H1 (cell line): ENCODE measurements around the gene JAKMIP1. TPM values are rescaled to one million over a fixed set of nuclear protein-coding genes. Genes with fewer than 3 reads are reported as not detected.

Experiments used
- CTCF ChIA-PET: fragments of 300-600 bp; sonication (Branson Sonifier 250); formaldehyde crosslinking; loops from one replicate; lab custom pipeline; 2021; ENCODE audit not compliant: partially characterized antibody; lab: Charles Lee
- POLR2A ChIA-PET: fragments of 300-600 bp; sonication (Branson Sonifier 250); formaldehyde crosslinking; loops from one replicate; lab custom pipeline; 2021; ENCODE audit warnings: inconsistent platforms; ENCODE audit not compliant: partially characterized antibody; lab: Charles Lee
- DNase-seq, 2 experiments: peaks; one replicate each; pipeline versions ENCODE4 v3.0.0 to v3.0.0-alpha.2; 2010 to 2022; ENCODE audit warnings: low spot score in 2 of 2, low read depth in 1 of 2, mixed read lengths in 1 of 2
- FAIRE-seq: peaks from 2 replicates; lab custom pipeline; 2011; peaks lifted over from hg19 to GRCh38; lab: Jason Lieb, UNC
- H2AFZ ChIP-seq: 2 replicates; pipeline ENCODE4 v1.8.1; 2012; ENCODE audit warnings: low read length, inconsistent platforms
- H2AK5ac ChIP-seq: 2 replicates; pipeline ENCODE4 v1.6.1; 2013; ENCODE audit warnings: low read depth, low read length
- H2BK120ac ChIP-seq: replicated peaks from 2 replicates; pipeline ENCODE3; 2013; ENCODE audit warnings: low read depth, low read length, inconsistent platforms
- H2BK12ac ChIP-seq: 2 replicates; pipeline ENCODE4 v1.6.1; 2013; ENCODE audit warnings: low read depth, low read length
- H2BK15ac ChIP-seq: 2 replicates; pipeline ENCODE4 v1.6.1; 2013; ENCODE audit warnings: low read length
- H2BK20ac ChIP-seq: 2 replicates; pipeline ENCODE4 v1.6.1; 2013; ENCODE audit warnings: low read length
- H2BK5ac ChIP-seq: 2 replicates; pipeline ENCODE4 v1.6.1; 2013; ENCODE audit warnings: low read depth, low read length
- H3K14ac ChIP-seq: 2 replicates; pipeline ENCODE4 v1.6.1; 2013; ENCODE audit warnings: inconsistent platforms; ENCODE audit not compliant: insufficient read length
- H3K18ac ChIP-seq: 2 replicates; pipeline ENCODE4 v1.6.1; 2013; ENCODE audit warnings: low read length; ENCODE audit errors: extremely low read depth
- H3K23ac ChIP-seq: 2 replicates; pipeline ENCODE4 v1.6.1; 2013; ENCODE audit warnings: inconsistent platforms; ENCODE audit not compliant: insufficient read length
- H3K23me2 ChIP-seq: 2 replicates; pipeline ENCODE4 v1.6.1; 2013; ENCODE audit warnings: low read depth, low read length
- H3K27ac ChIP-seq: 2 replicates; pipeline ENCODE4 v1.6.1; 2011; ENCODE audit warnings: low read depth, low read length, inconsistent platforms
- H3K27me3 ChIP-seq, 4 experiments: replicated peaks in 1 of 4; 1 replicate in 1 of 4; 2 replicates in 3 of 4; pipeline versions ENCODE4 v1.6.1 to v1.8.1; 2011 to 2013; ENCODE audit warnings: low read length in 3 of 4, mild to moderate bottlenecking in 3 of 4, inconsistent platforms in 2 of 4, mixed read lengths in 2 of 4, moderate library complexity in 1 of 4; ENCODE audit not compliant: control insufficient read depth in 3 of 4, insufficient read depth in 3 of 4; ENCODE audit errors: extremely low read depth in 1 of 4
- H3K36me3 ChIP-seq, 4 experiments: 2 replicates each; pipeline versions ENCODE4 v1.6.1 to v1.8.1; 2011 to 2013; ENCODE audit warnings: mild to moderate bottlenecking in 4 of 4, low read length in 3 of 4, moderate library complexity in 2 of 4, control low read depth in 1 of 4, inconsistent platforms in 1 of 4; ENCODE audit not compliant: insufficient read depth in 4 of 4, control insufficient read depth in 2 of 4
- H3K4ac ChIP-seq: replicated peaks from 2 replicates; pipeline ENCODE3; 2013; ENCODE audit warnings: low read length, low read depth, mixed read lengths, inconsistent platforms; ENCODE audit not compliant: insufficient read length
- H3K4me1 ChIP-seq, 4 experiments: replicated peaks in 1 of 4; 1 replicate in 1 of 4; 2 replicates in 3 of 4; pipeline versions ENCODE4 v1.6.1 to v1.8.1; 2011 to 2013; ENCODE audit warnings: low read length in 3 of 4, inconsistent platforms in 2 of 4, mixed read lengths in 1 of 4; ENCODE audit not compliant: insufficient read depth in 4 of 4, control insufficient read depth in 3 of 4
- H3K4me2 ChIP-seq, 2 experiments: 2 replicates each; pipeline versions ENCODE4 v1.6.1 to v1.8.1; 2011 to 2013; ENCODE audit warnings: low read depth in 2 of 2, low read length in 2 of 2, control low read depth in 1 of 2, inconsistent platforms in 1 of 2, mild to moderate bottlenecking in 1 of 2; ENCODE audit not compliant: insufficient read depth in 1 of 2
- H3K4me3 ChIP-seq, 4 experiments: fragments of 200-600, 300-600 bp in 1 of 4; sonication (generic), shearing (Covaris generic), sonication (Bioruptor Twin) in 1 of 4; 2 replicates each; pipeline versions ENCODE4 v1.5.1 to v1.8.1; 2011 to 2016; ENCODE audit warnings: low read length in 4 of 4, low read depth in 3 of 4, control low read depth in 2 of 4, inconsistent platforms in 2 of 4, mild to moderate bottlenecking in 2 of 4, mixed read lengths in 1 of 4, moderate library complexity in 1 of 4; ENCODE audit not compliant: insufficient read depth in 2 of 4; ENCODE audit errors: extremely low read depth in 1 of 4
- H3K56ac ChIP-seq: replicated peaks from 2 replicates; pipeline ENCODE3; 2013; ENCODE audit warnings: low read depth, mild to moderate bottlenecking, mixed read lengths, low read length, inconsistent platforms; ENCODE audit not compliant: insufficient read length
- H3K79me1 ChIP-seq: 2 replicates; pipeline ENCODE4 v1.6.1; 2013; ENCODE audit warnings: low read depth, low read length, control low read depth
- H3K79me2 ChIP-seq, 2 experiments: 2 replicates each; pipeline versions ENCODE4 v1.6.1 to v1.8.1; 2012 to 2013; ENCODE audit warnings: low read length in 2 of 2, mild to moderate bottlenecking in 2 of 2, inconsistent platforms in 1 of 2; ENCODE audit not compliant: insufficient read depth in 2 of 2, control insufficient read depth in 1 of 2
- H3K9ac ChIP-seq, 4 experiments: replicated peaks in 1 of 4; 1 replicate in 1 of 4; 2 replicates in 3 of 4; pipeline versions ENCODE4 v1.6.1 to v1.8.1; 2011 to 2013; ENCODE audit warnings: low read depth in 3 of 4, low read length in 3 of 4, control low read depth in 2 of 4, mild to moderate bottlenecking in 2 of 4, moderate library complexity in 2 of 4, inconsistent platforms in 1 of 4; ENCODE audit errors: extremely low read depth in 1 of 4
- H3K9me3 ChIP-seq, 2 experiments: 2 replicates each; pipeline versions ENCODE4 v1.6.1 to v1.8.1; 2012 to 2013; ENCODE audit warnings: mild to moderate bottlenecking in 2 of 2, moderate library complexity in 2 of 2, control low read depth in 1 of 2, inconsistent platforms in 1 of 2, low read depth in 1 of 2, low read length in 1 of 2, mixed read lengths in 1 of 2; ENCODE audit not compliant: insufficient read depth in 2 of 2
- H4K20me1 ChIP-seq, 2 experiments: replicated peaks in 1 of 2; 2 replicates each; pipeline versions ENCODE3 to v1.8.1; 2011 to 2013; ENCODE audit warnings: inconsistent platforms in 2 of 2, low read length in 2 of 2, mild to moderate bottlenecking in 1 of 2; ENCODE audit not compliant: insufficient read depth in 2 of 2, control insufficient read depth in 1 of 2
- H4K5ac ChIP-seq: 2 replicates; pipeline ENCODE4 v1.6.1; 2013; ENCODE audit warnings: low read length, low read depth, mixed read lengths, inconsistent platforms; ENCODE audit not compliant: insufficient read length
- H4K8ac ChIP-seq: 2 replicates; pipeline ENCODE4 v1.8.0; 2013; ENCODE audit warnings: mild to moderate bottlenecking, moderate library complexity, low read length, inconsistent platforms; ENCODE audit not compliant: insufficient read depth; ENCODE audit errors: extremely low read depth
- H4K91ac ChIP-seq: replicated peaks from 2 replicates; pipeline ENCODE3; 2013; ENCODE audit warnings: low read length, mixed read lengths, inconsistent platforms; ENCODE audit not compliant: insufficient read length
- CBX8 ChIP-seq: fragments of 300-800, 300-1000 bp; sonication (generic); IDR thresholded peaks from 2 replicates; pipeline ENCODE4 v1.7.1; 2016; ENCODE audit warnings: low read depth, low read length, borderline replicate concordance
- KDM4A ChIP-seq: IDR thresholded peaks from one replicate; pipeline ENCODE4 v1.7.1; 2012; ENCODE audit warnings: low read depth, mild to moderate bottlenecking, moderate library complexity, low read length, inconsistent platforms; ENCODE audit not compliant: severe bottlenecking
- MAFK ChIP-seq: IDR thresholded peaks from 2 replicates; pipeline ENCODE4 v1.6.1; 2012; ENCODE audit warnings: low read depth, mild to moderate bottlenecking, improper control_type of control experiment, low read length
- RFX5 ChIP-seq: IDR thresholded peaks from 2 replicates; pipeline ENCODE4 v1.6.1; 2011; ENCODE audit warnings: low read depth, low read length, improper control_type of control experiment, borderline replicate concordance
- SIX5 ChIP-seq: IDR thresholded peaks from 2 replicates; pipeline ENCODE4 v1.6.1; 2011; ENCODE audit warnings: mild to moderate bottlenecking, low read depth, low read length
- SP4 ChIP-seq: IDR thresholded peaks from 2 replicates; pipeline ENCODE4 v1.6.1; 2012; ENCODE audit warnings: low read length, inconsistent platforms
- WGBS, 2 experiments: shearing (Covaris generic) in 1 of 2; methylation state at CpG; one replicate each; pipeline versions ENCODE4 v1.1.6 to v1.1.7; 2013 to 2015; ENCODE audit warnings: low lambda C conversion rate in 2 of 2, mixed read lengths in 2 of 2, inconsistent platforms in 1 of 2, low coverage in 1 of 2, missing lambda C conversion rate in 1 of 2; ENCODE audit not compliant: insufficient replicate concordance in 2 of 2, insufficient coverage in 1 of 2, insufficient read length in 1 of 2; ENCODE audit errors: extremely low coverage in 1 of 2, missing lambda C conversion rate in 1 of 2; 5-methylcytosine and 5-hydroxymethylcytosine counted together
- polyA plus RNA-seq, 7 experiments: library from polyadenylated mRNA; depleted of rRNA in 3 of 7; stranded (reverse) in 5 of 7; unstranded in 2 of 7; fragments of >200 nt in 5 of 7; fragments of 200-250 nt in 2 of 7; gene quantifications; 1 replicate in 5 of 7; 2 replicates in 1 of 7; 4 replicates in 1 of 7; pipeline versions ENCODE4 v1.2.1 to v1.2.3, GENCODE V29; 2011 to 2013; ENCODE audit warnings: missing spikeins in 2 of 7, mixed read lengths in 2 of 7
- total RNA-seq: library from RNA; stranded (reverse); fragmentation: NEBNext Ultra II Directional; extraction: Animal tissue kit (Norgen Biotek cat#: 25700); gene quantifications from 2 replicates; pipeline ENCODE4 v1.2.1, GENCODE V29; 2021

Gene JAKMIP1
- total and polyA plus RNA-seq, 2 of the 8 experiments (the other 6 are each of a cell fraction or from before 2014, with no cell fraction given) = 2.5 to 4.4 TPM

DNA sequence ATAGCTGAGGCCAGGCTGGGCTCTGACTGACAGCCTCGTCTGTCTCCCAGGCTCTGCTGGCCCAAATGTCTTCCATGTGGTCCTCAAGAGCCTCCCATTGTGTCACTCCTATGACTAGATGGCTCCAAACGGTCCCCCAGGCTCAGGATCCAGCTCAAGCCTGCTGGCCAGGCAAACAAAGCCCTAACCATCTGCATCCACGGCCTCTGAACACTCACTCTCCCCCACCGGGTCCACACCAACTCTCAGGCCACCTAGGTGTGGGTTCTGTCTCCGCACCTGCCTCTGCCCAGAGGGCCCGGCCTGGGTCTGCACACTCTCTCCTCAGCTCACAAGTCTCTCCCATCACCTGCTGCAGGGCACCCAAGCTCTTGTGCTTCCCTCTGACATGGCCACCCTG is 52.9 kb downstream of the JAKMIP1 start:
- no peaks in the 10 kb centered on the region for H4K20me1 ChIP-seq
- POLR2A ChIA-PET = interaction anchor here (0.6 kb wide), 1 partner anchor 27 kb away, joined by 3 read pairs; no protein-coding TSS in a partner anchor
- no peak overlapping the region for H2BK20ac ChIP-seq
- no peak overlapping the region for H3K4ac ChIP-seq
- no peaks in the 10 kb centered on the region for H3K9me3 ChIP-seq
- H2AFZ ChIP-seq = no peak overlapping the region
- H3K27ac ChIP-seq = no peak overlapping the region
- H4K91ac ChIP-seq = no peak overlapping the region
- no peak overlapping the region for H4K8ac ChIP-seq
- no peak overlapping the region for H2AK5ac ChIP-seq
- no peaks in the 10 kb centered on the region for H3K36me3 ChIP-seq
- H3K18ac ChIP-seq = no peak overlapping the region
- DNase-seq (no peak), FAIRE-seq (no peak)
- WGBS, 2 experiments = 86% methylated on average over 6 of the region's 6 CpGs; no CpG with 5 or more reads in 1 of the 2 experiments
- no peaks in the 10 kb centered on the region for H3K79me1 ChIP-seq
- H4K5ac ChIP-seq = no peak overlapping the region
- no peaks in the 10 kb centered on the region for H3K23me2 ChIP-seq
- no peaks in the 10 kb centered on the region for H3K4me1 ChIP-seq
- no peak overlapping the region for H2BK120ac ChIP-seq
- no peak overlapping the region for H3K4me2 ChIP-seq
- H2BK12ac ChIP-seq = no peak overlapping the region
- no peak overlapping the region for H2BK5ac ChIP-seq
- H3K56ac ChIP-seq = no peak overlapping the region
- H3K14ac ChIP-seq = no peak overlapping the region
- H3K79me2 ChIP-seq = no peaks in the 10 kb centered on the region
- no peak overlapping the region for H3K4me3 ChIP-seq
- CTCF ChIA-PET = interaction anchor here (1.1 to 1.7 kb wide), 4 partner anchors 9 to 74 kb away, joined by 3 to 4 read pairs (median 4); no protein-coding TSS in a partner anchor
- H3K27me3 ChIP-seq = no peaks in the 10 kb centered on the region
- H2BK15ac ChIP-seq = no peak overlapping the region
- H3K23ac ChIP-seq = no peak overlapping the region
- H3K9ac ChIP-seq = no peak overlapping the region
- TF ChIP-seq SIX5 = no peak
- TF ChIP-seq CBX8 = no peak
- TF ChIP-seq KDM4A = no peak
- no peak for TF ChIP-seq MAFK
- TF ChIP-seq RFX5 = no peak
- TF ChIP-seq SP4 = no peak
